Urinary bladder (tissue), 4 donors: ENCODE data around the gene LPCAT4. TPM values are rescaled to one million over a fixed set of nuclear protein-coding genes. Genes with fewer than 3 reads are reported as not detected.

Experiments
- DNase-seq: peaks from one replicate; pipeline ENCODE4 v3.0.0-alpha.2; 2015; ENCODE audit errors: extremely low spot score
- H3K27ac ChIP-seq: one replicate; pipeline ENCODE4 v1.5.1; 2013; ENCODE audit warnings: low read depth, mild to moderate bottlenecking, moderate library complexity
- H3K36me3 ChIP-seq: one replicate; pipeline ENCODE4 v1.6.1; 2013; ENCODE audit warnings: mild to moderate bottlenecking, moderate library complexity; ENCODE audit not compliant: insufficient read depth
- H3K4me1 ChIP-seq: one replicate; pipeline ENCODE4 v1.6.1; 2013; ENCODE audit warnings: mild to moderate bottlenecking, moderate library complexity; ENCODE audit not compliant: insufficient read depth
- H3K4me3 ChIP-seq: one replicate; pipeline ENCODE4 v1.5.1; 2013; ENCODE audit warnings: low read depth, low read length
- WGBS: extraction: QIAGEN DNeasy Blood & Tissue Kit; methylation state at CpG from one replicate; pipeline ENCODE4 v1.1.7; 2013; 5-methylcytosine and 5-hydroxymethylcytosine counted together
- polyA plus RNA-seq: library from polyadenylated mRNA; stranded (reverse); fragments of 200-250 nt; gene quantifications from one replicate; pipeline ENCODE4 v1.2.3, GENCODE V29; 2013
- total RNA-seq: library from RNA; depleted of rRNA; stranded (reverse); fragments of >200 nt; gene quantifications from one replicate; pipeline ENCODE4 v1.2.3, GENCODE V29; 2014
- donor health status: healthy with polysubstance abuse.
- donor health status: healthy.

LPCAT4 gene
- total and polyA plus RNA-seq, 2 donors = 12.2 to 32.5 TPM

GRCh38 chr15:34373951-34374350, 7.0 kb upstream of the LPCAT4 start:
- Histone ChIP-seq H3K36me3 (no peaks in the 10 kb centered on the region), H3K4me1 (no peaks in the 10 kb centered on the region), H3K27ac (no peak overlapping the region), H3K4me3 (no peak overlapping the region)
- 68% methylated on average over 8 of the region's 8 CpGs for WGBS
- DNase-seq = no peak

DNA sequence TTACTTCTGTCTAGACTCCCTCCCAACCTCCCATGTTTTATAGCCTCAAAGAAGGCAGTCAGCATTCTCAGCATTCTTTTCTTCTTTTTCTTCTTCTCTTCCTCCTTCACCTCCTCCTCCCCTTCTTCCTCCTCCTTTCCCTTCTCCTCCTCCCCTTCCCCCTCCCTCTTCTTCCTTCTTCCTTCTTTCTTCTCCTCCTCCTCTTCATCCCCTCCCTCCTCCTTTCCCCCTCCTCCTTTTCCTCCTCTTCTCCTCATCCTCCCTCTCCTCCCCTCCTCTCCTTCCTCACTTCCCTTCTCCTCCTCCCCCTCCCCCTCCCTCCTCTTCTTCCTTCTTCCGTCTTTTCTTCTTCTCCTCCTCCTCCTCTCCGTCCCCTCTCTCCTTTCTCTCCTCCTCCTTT, 3.6 kb upstream of the LPCAT4 start:
- 37% methylated on average over 2 of the region's 2 CpGs for WGBS
- DNase-seq = no peak
- Histone ChIP-seq H3K4me3 (no peak overlapping the region), H3K4me1 (no peaks in the 10 kb centered on the region), H3K36me3 (no peaks in the 10 kb centered on the region), H3K27ac (no peak overlapping the region)

GRCh38 chr15:34370129-34370528, 3.1 kb upstream of the LPCAT4 start:
- DNase-seq = no peak
- 62% methylated on average over 2 of the region's 2 CpGs for WGBS
- Histone ChIP-seq H3K4me1 (no peaks in the 10 kb centered on the region), H3K36me3 (no peaks in the 10 kb centered on the region), H3K27ac (no peak overlapping the region), H3K4me3 (no peak overlapping the region)

GRCh38 chr15:34366271-34367065, 528 bp downstream of the LPCAT4 start:
- no peaks in the 10 kb centered on the region for H3K4me1 ChIP-seq
- under 1% methylated on average over 37 of the region's 37 CpGs for WGBS
- peak overlapping the region; percentile 62 for H3K27ac ChIP-seq
- no peak for DNase-seq
- peak overlapping the region; percentile 75 for H3K4me3 ChIP-seq
- no peaks in the 10 kb centered on the region for H3K36me3 ChIP-seq

- DNase-seq = no peak
- Histone ChIP-seq H3K36me3 (peaks cover 2% of the 10 kb centered on the region), H3K4me1 (no peaks in the 10 kb centered on the region), H3K27ac (no peak overlapping the region), H3K4me3 (peak overlapping the region; percentile 75)
- 27% methylated on average over 5 of the region's 5 CpGs for WGBS
These were observed 1.2 kb downstream of the LPCAT4 start for GRCh38 chr15:34365836-34366235.

DNA sequence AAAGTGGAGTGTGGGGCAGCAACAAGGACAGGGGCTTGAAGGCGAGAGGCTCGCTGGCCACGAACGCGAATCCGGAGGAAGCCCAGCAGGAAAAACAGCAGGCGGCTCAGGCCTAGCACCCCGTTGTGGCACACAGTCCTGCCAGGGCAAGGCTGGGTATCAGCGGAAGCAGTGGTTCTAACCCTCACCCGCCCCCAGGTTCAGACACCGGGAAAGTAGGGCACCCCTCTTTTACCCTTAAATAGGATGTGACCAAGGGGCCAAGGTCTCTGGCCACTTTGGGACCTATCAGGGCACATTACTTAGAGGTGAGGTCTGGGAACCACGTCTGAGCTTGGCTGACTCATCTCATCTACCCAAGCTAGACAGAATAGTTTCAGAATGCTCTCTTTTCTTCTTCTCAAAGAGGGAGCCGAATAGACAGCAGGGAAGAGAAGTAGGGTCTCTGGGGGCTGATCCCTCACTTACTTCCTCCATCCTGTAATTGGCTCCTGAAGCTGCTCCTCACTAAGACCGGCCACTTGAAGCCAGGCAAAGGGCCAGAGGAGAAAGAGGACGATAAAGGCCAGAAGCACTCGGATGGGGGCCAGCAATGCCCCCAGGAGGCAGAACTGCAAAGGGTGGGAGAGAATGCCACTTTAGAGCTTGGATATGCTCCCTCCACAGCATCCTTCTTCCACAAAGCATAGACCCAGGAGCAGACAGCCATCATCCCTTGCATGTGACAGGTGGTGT, 1.7 kb downstream of the LPCAT4 start:
- Histone ChIP-seq H3K4me1 (no peaks in the 10 kb centered on the region), H3K36me3 (peaks cover 2% of the 10 kb centered on the region), H3K27ac (no peak overlapping the region), H3K4me3 (no peak overlapping the region)
- no peak for DNase-seq
- 79% methylated on average over 16 of the region's 16 CpGs for WGBS

DNA sequence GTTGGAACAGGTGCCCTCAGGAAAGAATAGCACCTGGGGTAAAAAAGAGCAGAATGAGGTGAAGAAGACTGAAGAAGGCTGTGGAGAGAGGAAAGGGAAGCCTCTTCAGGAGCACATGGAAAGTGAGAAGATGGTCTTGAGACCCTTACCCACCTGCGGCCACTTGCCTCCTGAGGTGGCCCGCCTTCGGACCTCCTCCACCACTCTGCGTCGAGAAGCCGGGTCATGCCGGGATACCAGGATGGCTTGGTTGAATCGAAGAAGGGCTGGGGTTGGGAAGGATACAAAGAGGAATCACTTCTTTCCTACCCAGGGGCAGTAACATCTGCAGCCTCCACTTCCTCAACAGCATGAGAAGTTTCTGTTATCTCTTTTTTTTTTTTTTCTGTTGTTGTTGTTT, 3.0 kb downstream of the LPCAT4 start:
- peaks cover 2% of the 10 kb centered on the region for H3K36me3 ChIP-seq
- 98% methylated on average over 8 of the region's 8 CpGs for WGBS
- H3K4me1 ChIP-seq = no peaks in the 10 kb centered on the region
- H3K27ac ChIP-seq = no peak overlapping the region
- no peak for DNase-seq
- H3K4me3 ChIP-seq = no peak overlapping the region

DNA sequence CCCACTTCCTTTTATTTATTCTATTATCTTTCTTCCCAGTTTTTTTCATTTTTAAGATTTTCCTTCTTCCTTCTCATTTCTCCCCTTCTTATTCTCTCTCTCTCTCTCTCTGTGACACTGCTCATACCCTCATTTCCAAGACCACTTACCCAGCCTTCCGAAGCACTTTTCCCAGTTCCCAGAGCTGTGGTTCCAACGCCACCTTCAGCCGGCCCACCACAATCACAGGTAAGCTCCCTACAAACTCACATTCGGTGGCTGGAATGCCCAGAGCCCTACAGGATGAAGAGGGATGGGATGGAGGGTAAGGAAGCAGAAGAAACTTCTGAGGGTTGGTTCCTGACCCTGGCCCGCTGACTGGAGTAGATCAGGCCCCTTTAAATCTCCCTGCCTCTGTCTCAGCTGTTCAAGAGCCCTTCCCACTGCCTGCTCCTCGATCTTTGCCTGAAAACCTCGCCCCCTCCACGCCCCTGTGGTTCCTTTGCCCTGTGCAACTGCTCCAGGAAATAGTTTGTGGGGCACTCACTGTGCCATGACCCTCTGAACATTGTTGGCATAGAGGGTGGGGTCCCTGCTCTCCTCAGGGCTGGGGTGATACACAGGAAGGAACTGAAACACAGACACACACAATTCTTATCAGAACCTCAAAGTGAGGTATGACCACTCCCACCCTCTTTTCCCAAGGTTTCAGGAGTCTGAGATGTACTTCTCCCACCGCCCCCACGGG, 4.8 kb downstream of the LPCAT4 start:
- DNase-seq = no peak
- Histone ChIP-seq H3K27ac (peak overlapping the region; percentile 15), H3K4me3 (no peak overlapping the region), H3K4me1 (no peaks in the 10 kb centered on the region), H3K36me3 (peaks cover 2% of the 10 kb centered on the region)
- 83% methylated on average over 10 of the region's 10 CpGs for WGBS

DNA sequence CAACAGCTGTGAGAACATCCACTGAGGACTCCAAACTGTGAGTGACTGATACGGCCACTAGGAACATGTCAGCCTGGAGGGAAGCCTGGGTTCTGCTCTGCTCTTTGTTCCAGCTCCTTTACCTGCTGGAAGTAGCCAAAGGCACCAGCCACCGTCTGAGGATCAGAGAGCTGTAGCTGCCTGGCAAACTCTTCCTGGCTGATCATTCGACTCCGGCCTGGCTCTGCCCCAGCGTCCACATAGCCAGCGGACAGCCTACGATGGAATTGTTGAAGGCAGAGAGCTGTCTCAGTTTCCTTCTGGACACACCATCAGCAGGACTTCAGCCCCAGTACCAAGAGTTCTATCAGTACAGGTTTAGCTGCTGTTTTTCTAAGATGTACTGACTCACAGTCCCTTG, 5.7 kb downstream of the LPCAT4 start:
- Histone ChIP-seq H3K4me1 (no peaks in the 10 kb centered on the region), H3K36me3 (peaks cover 7% of the 10 kb centered on the region), H3K27ac (no peak overlapping the region), H3K4me3 (no peak overlapping the region)
- no peak for DNase-seq
- 90% methylated on average over 7 of the region's 7 CpGs for WGBS

DNA sequence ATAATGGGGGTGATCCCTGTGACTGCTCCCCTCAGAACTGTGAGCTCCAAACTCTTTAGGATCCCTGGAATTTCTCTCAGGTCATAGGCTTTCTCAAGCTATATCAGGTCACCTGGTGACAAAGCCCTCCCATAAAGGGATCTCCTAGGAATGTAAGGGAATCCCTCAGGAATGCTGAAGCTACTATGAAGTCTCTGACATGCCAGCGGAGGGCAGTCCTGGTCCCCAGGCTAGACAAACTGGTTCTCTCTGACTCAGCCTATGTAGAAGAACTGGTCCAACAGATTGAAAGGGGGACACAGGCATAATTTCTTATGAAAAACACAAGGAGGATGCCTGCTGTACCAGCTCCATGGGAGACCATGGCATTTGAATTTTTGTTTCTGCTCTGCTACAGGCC, 6.7 kb downstream of the LPCAT4 start:
- DNase-seq = peak; percentile 72
- Histone ChIP-seq H3K27ac (no peak overlapping the region), H3K36me3 (peaks cover 7% of the 10 kb centered on the region), H3K4me3 (no peak overlapping the region), H3K4me1 (no peaks in the 10 kb centered on the region)
- 85% methylated on average over 1 of the region's 1 CpG for WGBS

- WGBS = 83% methylated on average over 3 of the region's 3 CpGs
- H3K36me3 ChIP-seq = peaks cover 7% of the 10 kb centered on the region
- H3K4me1 ChIP-seq = no peaks in the 10 kb centered on the region
- DNase-seq = no peak
- H3K27ac ChIP-seq = no peak overlapping the region
- no peak overlapping the region for H3K4me3 ChIP-seq
These were observed 7.6 kb downstream of the LPCAT4 start for GRCh38 chr15:34359416-34359815.

- peaks cover 7% of the 10 kb centered on the region for H3K36me3 ChIP-seq
- DNase-seq = no peak
- H3K27ac ChIP-seq = no peak overlapping the region
- no peak overlapping the region for H3K4me3 ChIP-seq
- 96% methylated on average over 4 of the region's 4 CpGs for WGBS
- H3K4me1 ChIP-seq = no peaks in the 10 kb centered on the region
These were observed 8.0 kb downstream of the LPCAT4 start for GRCh38 chr15:34358948-34359347.

- no peak overlapping the region for H3K4me3 ChIP-seq
- H3K27ac ChIP-seq = no peak overlapping the region
- H3K36me3 ChIP-seq = peaks cover 7% of the 10 kb centered on the region
- DNase-seq = no peak
- 74% methylated on average over 3 of the region's 3 CpGs for WGBS
- no peaks in the 10 kb centered on the region for H3K4me1 ChIP-seq
These were observed 8.6 kb downstream of the LPCAT4 start for GRCh38 chr15:34358367-34358766.

GRCh38 chr15:34357653-34358052, 9.3 kb downstream of the LPCAT4 start:
- no peak for DNase-seq
- H3K4me3 ChIP-seq = no peak overlapping the region
- no peak overlapping the region for H3K27ac ChIP-seq
- H3K4me1 ChIP-seq = no peaks in the 10 kb centered on the region
- peaks cover 7% of the 10 kb centered on the region for H3K36me3 ChIP-seq
- 85% methylated on average over 1 of the region's 1 CpG for WGBS
